GM13977 (cell line): Measurements from ENCODE around the gene IKZF3.

ENCODE experiments used
- DNase-seq: peaks from one replicate; pipeline ENCODE4 v3.0.0; 2012; ENCODE audit warnings: low spot score
- CTCF ChIP-seq: IDR thresholded peaks from 2 replicates; pipeline ENCODE4 v1.5.1; 2012; ENCODE audit warnings: mild to moderate bottlenecking, control low read depth; ENCODE audit not compliant: insufficient read depth; ENCODE audit errors: extremely low read depth, missing control alignments
- in situ Hi-C: fragments of 300-500 bp; cut with MboI; formaldehyde crosslinking; loops from one replicate; pipeline ENCODE4 v1.12.0; 2022; ENCODE audit warnings: low sequenced_read_pairs, low pct_unique_long_range_greater_than_20kb, mixed read lengths, inconsistent platforms; ENCODE audit not compliant: unreplicated experiment

Gene IKZF3

GRCh38 chr17:39757176-39757662, 106.9 kb downstream of the IKZF3 start:
- in situ Hi-C loops, result loop anchor here (10.0 kb wide), 1 partner anchor 132 kb away; the partner anchor contains the start of gene PPP1R1B
- no peak for TF ChIP-seq CTCF
- no peak for DNase-seq

- TF ChIP-seq CTCF, result no peak
- in situ Hi-C loops, result loop anchor here (10.0 kb wide), 1 partner anchor 132 kb away; the partner anchor contains the start of gene PPP1R1B
- DNase-seq, result no peak
Observed at GRCh38 chr17:39756380-39757079, 107.6 kb downstream of the IKZF3 start.

GRCh38 chr17:39755554-39756379, 108.3 kb downstream of the IKZF3 start:
- no peak for TF ChIP-seq CTCF
- peak; percentile 84 for DNase-seq
- in situ Hi-C loops, result loop anchor here (10.0 kb wide), 1 partner anchor 131 kb away; the partner anchor contains the start of gene PPP1R1B

- in situ Hi-C loops, result loop anchor here (10.0 kb wide), 1 partner anchor 130 kb away; the partner anchor contains the start of gene PPP1R1B
- DNase-seq, result peak; percentile 34
- TF ChIP-seq CTCF, result no peak
Observed at GRCh38 chr17:39754958-39755553, 109.1 kb downstream of the IKZF3 start.

GRCh38 chr17:39754161-39754957, 109.8 kb downstream of the IKZF3 start:
- in situ Hi-C loops, result loop anchor here (10.0 kb wide), 1 partner anchor 130 kb away; the partner anchor contains the start of gene PPP1R1B

More at GRCh38 chr17:39754161-39754957, 109.8 kb downstream of the IKZF3 start:
- DNase-seq, result peak; percentile 97
- TF ChIP-seq CTCF, result peak; percentile 95
